ENCODE results near the gene NFIC.

DNA sequence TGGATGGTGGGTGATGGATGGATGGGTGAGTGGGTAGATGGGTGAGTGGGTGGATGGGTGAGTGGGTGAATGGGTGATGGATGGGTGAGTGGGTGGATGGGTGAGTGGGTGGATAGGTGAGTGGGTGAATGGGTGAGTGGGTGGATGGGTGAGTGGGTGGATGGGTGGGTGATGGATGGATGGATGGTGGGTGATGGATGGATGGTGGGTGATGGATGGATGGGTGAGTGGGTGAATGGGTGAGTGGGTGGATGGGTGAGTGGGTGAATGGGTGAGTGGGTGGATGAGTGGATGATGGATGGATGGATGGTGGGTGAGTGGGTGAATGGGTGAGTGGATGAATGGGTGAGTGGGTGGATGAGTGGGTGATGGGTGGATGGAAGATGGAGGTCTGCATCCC is 111.1 kb downstream of the NFIC start:
- TF ChIP-seq POLR2A (IDR thresholded peaks at IDR 0.05; ENCODE audit: low read depth, low read length): no peak
- no peak for TF ChIP-seq PAX5 (IDR thresholded peaks at IDR 0.05; ENCODE audit: insufficient read depth, low read length, severe bottlenecking)
- TF ChIP-seq POLR2AphosphoS5 (IDR thresholded peaks at IDR 0.05; ENCODE audit: low read depth, low read length): no peak
- no peak for TF ChIP-seq TAF1 (IDR thresholded peaks at IDR 0.05; ENCODE audit: low read depth, low read length)
- TF ChIP-seq SPI1 (IDR thresholded peaks at IDR 0.05; ENCODE audit: low read depth, low read length): no peak
- no peak for TF ChIP-seq POU2F2 (IDR thresholded peaks at IDR 0.05; ENCODE audit: low read depth, low read length)

Data from GM12891 (cell line).